GM20000 (cell line): ENCODE results near the gene TJP2.

Source experiments
- DNase-seq: peaks from one replicate; pipeline ENCODE4 v3.0.0; 2012; ENCODE audit warnings: low spot score
- CTCF ChIP-seq: IDR thresholded peaks from 2 replicates; pipeline ENCODE4 v1.5.1; 2012; ENCODE audit warnings: mild to moderate bottlenecking, control low read depth; ENCODE audit errors: extremely low read depth, missing control alignments

The TJP2 gene

DNA sequence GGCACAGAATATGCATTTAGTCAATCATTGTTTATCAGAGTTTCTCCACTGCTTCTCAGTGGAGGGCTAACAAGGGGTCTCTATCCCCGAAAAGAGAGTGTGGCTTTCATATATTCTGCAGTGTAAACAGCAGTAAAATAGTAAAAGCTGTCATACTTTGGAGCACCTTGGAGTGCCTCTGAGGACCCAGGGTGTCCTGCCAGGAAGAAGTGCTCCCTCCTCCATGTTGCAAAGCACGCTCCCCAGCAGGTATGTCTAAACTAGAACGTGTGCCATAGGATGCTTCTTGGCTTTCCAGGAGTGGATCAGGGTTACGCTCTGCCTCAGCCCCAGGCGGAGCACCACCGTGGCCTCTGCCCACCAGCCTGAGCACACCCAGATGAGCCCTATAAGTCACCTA lies 8.5 kb upstream of the TJP2 start:
- TF ChIP-seq CTCF, result no peak
- DNase-seq, result no peak

- DNase-seq, result peak; percentile 74
- no peak for TF ChIP-seq CTCF
These were observed 5.3 kb upstream of the TJP2 start for GRCh38 chr9:69168709-69169217.

GRCh38 chr9:69170231-69170630 lies 3.8 kb upstream of the TJP2 start:
- TF ChIP-seq CTCF, result no peak
- no peak for DNase-seq

GRCh38 chr9:69171049-69171448 lies 3.0 kb upstream of the TJP2 start:
- no peak for TF ChIP-seq CTCF
- DNase-seq, result no peak

- no peak for DNase-seq
- no peak for TF ChIP-seq CTCF
These were observed 2.6 kb upstream of the TJP2 start for GRCh38 chr9:69171517-69171916.

DNA sequence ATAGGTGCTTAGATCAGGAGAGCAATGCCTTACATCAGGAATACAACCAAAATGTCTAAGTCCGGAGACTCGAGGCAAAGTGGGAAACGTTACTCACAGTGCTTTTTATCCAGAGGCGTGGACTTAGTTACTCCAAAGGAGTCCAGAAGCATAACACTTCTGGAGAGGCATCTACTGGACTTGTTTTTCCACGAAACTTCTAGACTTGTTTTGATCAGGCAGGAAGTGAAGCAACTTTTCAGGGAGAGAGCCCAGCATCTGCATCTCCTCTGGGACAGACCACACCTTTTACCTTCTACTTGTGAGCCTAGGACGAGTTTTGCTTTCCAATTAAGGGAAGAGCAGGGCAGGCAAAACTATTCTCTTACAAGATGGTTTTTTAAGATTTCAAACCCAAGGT lies 1.2 kb upstream of the TJP2 start:
- no peak for TF ChIP-seq CTCF
- DNase-seq, result no peak

DNA sequence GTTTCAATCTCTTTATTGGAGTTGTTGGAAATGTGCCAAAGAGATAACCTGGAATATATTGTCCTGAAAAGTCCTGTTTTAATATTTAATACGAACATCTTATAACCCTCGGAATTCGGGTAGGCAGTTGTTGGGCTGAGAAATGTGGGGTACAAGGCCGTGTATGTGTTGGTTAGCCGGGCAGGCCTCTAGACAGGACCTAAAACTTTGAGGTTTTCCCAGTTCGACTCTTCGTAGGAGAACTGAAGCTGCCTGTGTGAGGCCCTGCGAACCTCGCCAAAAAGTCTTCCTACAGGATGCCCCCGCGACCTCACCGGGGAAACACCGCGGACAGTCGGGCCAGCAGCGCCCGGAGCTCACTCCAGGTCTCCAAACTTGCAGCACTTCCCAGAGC lies 583 bp upstream of the TJP2 start:
- no peak for DNase-seq
- no peak for TF ChIP-seq CTCF
